Endothelial cell of umbilical vein (primary cell): ENCODE measurements around the gene TWIST2. TPM values are rescaled to one million over a fixed set of nuclear protein-coding genes. Genes with fewer than 3 reads are reported as not detected.

Experiments
- BruUV-seq: library from RNA; stranded (reverse); fragments of 400-500 nt; replicated peaks from 2 replicates; lab custom pipeline; 2021; lab: Mats Ljungman, UMichigan
- CTCF ChIA-PET: fragments of 300-600, 350-600 bp; sonication (Branson Sonifier 250); formaldehyde crosslinking; loops from one replicate; lab custom pipeline; 2021; ENCODE audit warnings: antibody characterized with exemption, inconsistent platforms; lab: Charles Lee
- POLR2A ChIA-PET: fragments of 300-600, 350-600 bp; sonication (Branson Sonifier 250); formaldehyde crosslinking; loops from one replicate; lab custom pipeline; 2021; ENCODE audit warnings: antibody characterized with exemption, inconsistent platforms; lab: Charles Lee
- DNase-seq: peaks from one replicate; pipeline ENCODE4 v3.0.0-alpha.2; 2011; ENCODE audit warnings: low read depth, low spot score
- FAIRE-seq: peaks from 2 replicates; lab custom pipeline; 2011; peaks lifted over from hg19 to GRCh38; lab: Jason Lieb, UNC
- H2AFZ ChIP-seq: 2 replicates; pipeline ENCODE4 v1.6.0; 2012; ENCODE audit warnings: low read depth, low read length, control low read depth, inconsistent platforms
- H3K27ac ChIP-seq: 2 replicates; pipeline ENCODE4 v1.5.1; 2011; ENCODE audit warnings: low read depth, mild to moderate bottlenecking, control low read depth, low read length, moderate library complexity; ENCODE audit not compliant: insufficient read depth
- H3K27me3 ChIP-seq, 2 experiments: 2 replicates each; pipeline versions ENCODE4 v1.6.0 to v1.6.1; 2011; ENCODE audit warnings: low read length in 2 of 2, mixed read lengths in 1 of 2; ENCODE audit not compliant: control insufficient read depth in 2 of 2, insufficient read depth in 2 of 2
- H3K36me3 ChIP-seq, 2 experiments: 2 replicates in 1 of 2; 3 replicates in 1 of 2; pipeline ENCODE4 v1.5.1; 2011; ENCODE audit warnings: low read length in 2 of 2, mild to moderate bottlenecking in 1 of 2, moderate library complexity in 1 of 2; ENCODE audit not compliant: control insufficient read depth in 2 of 2, insufficient read depth in 2 of 2; ENCODE audit errors: extremely low read depth in 1 of 2
- H3K4me1 ChIP-seq: 3 replicates; pipeline ENCODE4 v1.5.1; 2011; ENCODE audit warnings: mild to moderate bottlenecking, low read length; ENCODE audit not compliant: control insufficient read depth, insufficient read depth; ENCODE audit errors: extremely low read depth
- H3K4me2 ChIP-seq: 2 replicates; pipeline ENCODE4 v1.6.1; 2011; ENCODE audit warnings: low read length, control low read depth, mixed read lengths; ENCODE audit not compliant: insufficient read depth
- H3K4me3 ChIP-seq, 3 experiments: fragments of 200-600 bp in 1 of 3; sonication (generic), shearing (Covaris generic) in 1 of 3; replicated peaks in 1 of 3; 2 replicates each; pipeline ENCODE4 v1.5.1; 2011 to 2016; ENCODE audit warnings: control low read depth in 3 of 3, low read length in 3 of 3, mild to moderate bottlenecking in 2 of 3, inconsistent platforms in 1 of 3, low read depth in 1 of 3, moderate library complexity in 1 of 3; ENCODE audit not compliant: insufficient read depth in 1 of 3
- H3K79me2 ChIP-seq: 2 replicates; pipeline ENCODE4 v1.6.0; 2012; ENCODE audit warnings: low read length, inconsistent platforms; ENCODE audit not compliant: control insufficient read depth, insufficient read depth
- H3K9ac ChIP-seq: replicated peaks from 2 replicates; pipeline ENCODE3; 2011; ENCODE audit warnings: low read length, control low read depth; ENCODE audit not compliant: insufficient read depth; ENCODE audit errors: extremely low read depth
- H3K9me1 ChIP-seq: replicated peaks from 3 replicates; pipeline ENCODE4 v1.6.0; 2011; ENCODE audit warnings: mild to moderate bottlenecking, low read length; ENCODE audit not compliant: control insufficient read depth, insufficient read depth; ENCODE audit errors: extremely low read depth
- H3K9me3 ChIP-seq: replicated peaks from 2 replicates; pipeline ENCODE4 v1.5.1; 2012; ENCODE audit warnings: low read length, inconsistent platforms; ENCODE audit not compliant: control insufficient read depth, insufficient read depth
- H4K20me1 ChIP-seq: replicated peaks from 2 replicates; pipeline ENCODE3; 2011; ENCODE audit warnings: mild to moderate bottlenecking, low read length; ENCODE audit not compliant: control insufficient read depth, insufficient read depth; ENCODE audit errors: extremely low read depth
- CTCF ChIP-seq, 2 donors: IDR thresholded peaks; 1 replicate in 1 of 2; 2 replicates in 1 of 2; pipeline ENCODE4 v1.5.1; 2011; ENCODE audit warnings: low read length in 2 of 2, mild to moderate bottlenecking in 2 of 2, moderate library complexity in 2 of 2, control low read depth in 1 of 2, inconsistent platforms in 1 of 2, low read depth in 1 of 2; ENCODE audit not compliant: insufficient read depth in 1 of 2; ENCODE audit errors: extremely low read depth in 1 of 2
- EZH2 ChIP-seq: IDR thresholded peaks from 2 replicates; pipeline ENCODE4 v1.6.1; 2012; ENCODE audit warnings: borderline replicate concordance, low read depth, mild to moderate bottlenecking, moderate library complexity, low read length, inconsistent platforms; ENCODE audit not compliant: severe bottlenecking
- FOS ChIP-seq: IDR thresholded peaks from 2 replicates; pipeline ENCODE4 v1.6.1; 2011; ENCODE audit warnings: mild to moderate bottlenecking, low read length, moderate library complexity, borderline replicate concordance; ENCODE audit not compliant: insufficient read depth
- GATA2 ChIP-seq: IDR thresholded peaks from 2 replicates; pipeline ENCODE4 v1.7.0; 2011; ENCODE audit warnings: low read depth, mild to moderate bottlenecking, moderate library complexity, mixed read lengths, low read length; ENCODE audit not compliant: insufficient read length, insufficient read depth
- JUN ChIP-seq: IDR thresholded peaks from 2 replicates; pipeline ENCODE4 v1.6.1; 2011; ENCODE audit warnings: borderline replicate concordance, low read depth; ENCODE audit not compliant: insufficient read length, insufficient read depth
- MAX ChIP-seq: IDR thresholded peaks from 2 replicates; pipeline ENCODE4 v1.6.1; 2011; ENCODE audit not compliant: insufficient read depth, insufficient read length
- MYC ChIP-seq: IDR thresholded peaks from one replicate; pipeline ENCODE4 v1.6.1; 2011; ENCODE audit warnings: mild to moderate bottlenecking, low read depth, low read length
- POLR2A ChIP-seq: IDR thresholded peaks from 2 replicates; pipeline ENCODE4 v1.6.1; 2012; ENCODE audit warnings: low read depth, mild to moderate bottlenecking, control low read depth, low read length
- POLR2AphosphoS5 ChIP-seq: IDR thresholded peaks from 2 replicates; pipeline ENCODE4 v1.6.1; 2012; ENCODE audit warnings: low read depth, mild to moderate bottlenecking, control low read depth, low read length, moderate library complexity; ENCODE audit not compliant: insufficient read depth
- dilution Hi-C: fragments of 300-500 bp; cut with MboI; formaldehyde crosslinking; loops from one replicate; pipeline ENCODE4 v1.15.0; 2019; ENCODE audit warnings: low sequenced_read_pairs; ENCODE audit not compliant: extremely low pct_ligation_motif_present
- intact Hi-C: fragments of 100-400 bp; cut with micrococcal nuclease; formaldehyde crosslinking; loops from one replicate; pipeline ENCODE4 v1.10.0; 2022
- polyA plus RNA-seq, 4 experiments: library from polyadenylated mRNA; depleted of rRNA in 3 of 4; stranded (reverse) in 3 of 4; unstranded in 1 of 4; fragments of >200 nt; gene quantifications; 2 replicates each; pipeline versions ENCODE4 v1.2.1 to v1.2.3, GENCODE V29; 2011 to 2012; ENCODE audit warnings: missing spikeins in 1 of 4
- total RNA-seq: library from RNA; stranded (reverse); gene quantifications from 2 replicates; pipeline ENCODE4 v1.2.3, GENCODE V29; 2021

TWIST2 gene
- total and polyA plus RNA-seq, 2 donors (not counting 3 experiments of a cell fraction or from before 2014, with no cell fraction given), result 2.3 to 3.4 TPM

DNA sequence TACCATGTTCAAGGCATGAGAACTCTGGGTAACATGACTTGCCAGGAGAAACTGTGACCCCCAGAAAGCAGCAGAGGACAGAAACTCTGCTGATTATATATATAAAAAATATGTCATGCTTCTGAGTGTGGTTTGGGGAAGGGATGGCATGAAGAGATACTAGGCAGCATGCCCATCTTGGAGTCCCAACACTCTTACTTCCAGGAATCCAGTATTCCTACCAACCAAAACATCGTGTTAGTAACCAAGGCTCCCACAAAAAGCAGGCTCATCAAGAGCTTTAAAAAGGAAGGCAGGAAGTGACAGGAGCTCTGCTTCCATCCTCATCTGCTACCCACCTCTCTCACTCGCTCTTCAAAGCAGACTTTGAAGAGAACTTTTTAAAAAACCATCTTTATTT lies 31.6 kb upstream of the TWIST2 start:
- H4K20me1 ChIP-seq, result no peaks in the 10 kb centered on the region
- no peak overlapping the region for H3K4me3 ChIP-seq

More for the DNA sequence above, 31.6 kb upstream of the TWIST2 start:
- H3K27ac ChIP-seq, result no peak overlapping the region
- no peak overlapping the region for H2AFZ ChIP-seq
- FAIRE-seq (no peak), DNase-seq (no peak)
- no peaks in the 10 kb centered on the region for H3K79me2 ChIP-seq
- H3K4me1 ChIP-seq, result no peaks in the 10 kb centered on the region
- dilution Hi-C loops, result no loop called here
- no peaks in the 10 kb centered on the region for H3K27me3 ChIP-seq
- no peaks in the 10 kb centered on the region for H3K9me3 ChIP-seq
- H3K36me3 ChIP-seq, result no peaks in the 10 kb centered on the region
- no peaks in the 10 kb centered on the region for H3K9me1 ChIP-seq
- H3K9ac ChIP-seq, result no peak overlapping the region
- POLR2A ChIA-PET, result no interaction called here
- H3K4me2 ChIP-seq, result no peak overlapping the region
- CTCF ChIA-PET, result no interaction called here
- intact Hi-C loops, result no loop called here
- BruUV-seq, result no TSS peak
- no peak for TF ChIP-seq MYC
- no peak for TF ChIP-seq POLR2A
- no peak for TF ChIP-seq FOS
- TF ChIP-seq CTCF (IDR thresholded peaks at IDR 0.05; ENCODE audit: extremely low read depth in 1 of 2, insufficient read depth in 1 of 2, low read depth in 1 of 2, low read length in 2 of 2), result no peak
- TF ChIP-seq MAX, result no peak
- no peak for TF ChIP-seq EZH2
- no peak for TF ChIP-seq POLR2AphosphoS5
- TF ChIP-seq GATA2, result no peak
- TF ChIP-seq JUN, result no peak
